HG02885 (cell line): Measurements from ENCODE around the gene MIOX.
"Not testable (repeated sequence)": the region's sequence is repeated elsewhere in the genome, so short reads cannot be mapped to it uniquely, and the experiment has no call there.

Experiments used
- ATAC-seq: cut with Tn5 transposase; IDR thresholded peaks from one replicate; pipeline ENCODE4 v1.9.1; 2021; ENCODE audit warnings: mild to moderate bottlenecking; ENCODE audit not compliant: unreplicated experiment, poor library complexity

The MIOX gene

DNA sequence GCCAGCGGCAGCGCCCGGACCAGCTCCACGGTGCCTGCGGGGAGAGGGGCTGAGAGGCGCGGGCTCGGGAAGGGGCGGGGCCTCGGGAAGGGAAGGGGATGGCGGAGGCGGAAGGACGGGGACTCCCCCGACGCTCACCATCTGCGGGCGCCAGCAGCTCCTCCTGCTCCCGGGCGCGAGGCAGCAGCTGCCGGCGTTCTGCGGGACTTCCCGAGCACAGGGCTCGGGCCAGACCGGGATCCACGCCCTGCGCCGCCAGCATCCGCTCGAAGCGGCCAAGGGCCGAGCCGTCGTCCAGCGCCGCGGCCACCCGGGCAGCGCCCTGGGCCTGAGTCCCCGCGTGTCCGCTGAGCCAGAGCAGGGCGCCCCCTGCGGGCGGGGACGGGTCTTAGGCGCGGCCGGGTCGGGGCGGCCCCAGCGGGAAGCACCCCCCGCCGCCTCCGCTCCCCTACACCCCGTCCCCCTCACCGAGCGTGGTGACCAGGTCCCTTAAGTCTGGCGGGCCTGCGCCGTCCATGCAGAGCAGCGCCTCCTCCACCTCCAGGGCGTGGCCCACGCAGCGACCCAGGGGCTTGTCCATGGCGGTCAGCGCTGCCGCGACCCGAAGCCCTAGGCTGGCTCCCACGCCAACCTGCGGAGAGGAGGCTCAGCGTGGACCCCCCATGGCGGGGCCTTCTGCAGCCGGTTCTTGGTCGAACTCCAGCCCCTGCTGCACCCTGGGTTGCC, 39.6 kb downstream of the MIOX start:
- ATAC-seq = peak; percentile 33

DNA sequence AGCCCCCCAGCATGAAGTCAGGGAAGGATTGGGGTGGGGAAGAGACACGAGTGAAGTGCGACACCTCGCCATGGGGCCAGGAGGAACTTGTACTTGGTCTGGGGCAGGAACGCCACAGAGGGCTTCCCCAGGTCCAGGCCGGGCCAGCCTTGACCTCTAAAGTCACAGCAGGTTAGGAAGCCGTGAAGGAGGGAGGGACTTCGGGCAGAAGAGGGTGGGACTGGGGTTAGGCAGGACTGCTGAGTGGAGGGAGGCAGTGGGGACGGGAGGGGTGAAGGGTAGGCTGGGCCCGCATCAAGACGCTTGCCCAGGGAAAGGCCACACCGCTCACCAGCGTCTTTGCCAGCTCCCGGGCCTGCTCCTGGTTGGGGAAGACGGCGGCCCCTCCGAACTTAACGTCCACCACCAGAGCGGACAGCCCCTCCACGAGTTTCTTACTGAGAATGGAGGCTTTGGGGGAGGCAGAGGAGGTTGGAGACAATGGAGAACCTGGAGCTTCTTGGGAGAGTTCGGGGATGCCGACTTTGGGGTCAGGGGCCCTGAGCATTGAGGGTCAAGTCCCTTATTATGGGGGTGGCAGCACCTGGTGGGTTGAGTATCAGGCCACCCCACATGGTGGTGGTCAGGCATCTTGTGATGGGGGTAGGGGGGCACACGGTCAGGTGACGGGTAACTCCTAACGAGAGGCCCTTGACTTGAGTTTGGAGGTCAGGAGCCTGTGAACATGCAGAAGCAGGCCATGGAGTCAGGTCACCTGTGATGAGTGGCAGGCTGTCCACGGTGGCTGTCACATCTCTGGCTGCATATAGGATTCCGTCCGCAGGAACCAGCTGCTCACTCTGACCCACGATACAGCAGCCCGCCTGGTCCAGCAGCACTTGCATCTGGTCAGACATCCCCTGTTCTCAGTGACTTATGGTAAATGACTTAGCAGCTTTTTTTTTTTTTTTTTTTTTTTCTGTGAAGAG, 40.5 kb downstream of the MIOX start:
- no peak for ATAC-seq

DNA sequence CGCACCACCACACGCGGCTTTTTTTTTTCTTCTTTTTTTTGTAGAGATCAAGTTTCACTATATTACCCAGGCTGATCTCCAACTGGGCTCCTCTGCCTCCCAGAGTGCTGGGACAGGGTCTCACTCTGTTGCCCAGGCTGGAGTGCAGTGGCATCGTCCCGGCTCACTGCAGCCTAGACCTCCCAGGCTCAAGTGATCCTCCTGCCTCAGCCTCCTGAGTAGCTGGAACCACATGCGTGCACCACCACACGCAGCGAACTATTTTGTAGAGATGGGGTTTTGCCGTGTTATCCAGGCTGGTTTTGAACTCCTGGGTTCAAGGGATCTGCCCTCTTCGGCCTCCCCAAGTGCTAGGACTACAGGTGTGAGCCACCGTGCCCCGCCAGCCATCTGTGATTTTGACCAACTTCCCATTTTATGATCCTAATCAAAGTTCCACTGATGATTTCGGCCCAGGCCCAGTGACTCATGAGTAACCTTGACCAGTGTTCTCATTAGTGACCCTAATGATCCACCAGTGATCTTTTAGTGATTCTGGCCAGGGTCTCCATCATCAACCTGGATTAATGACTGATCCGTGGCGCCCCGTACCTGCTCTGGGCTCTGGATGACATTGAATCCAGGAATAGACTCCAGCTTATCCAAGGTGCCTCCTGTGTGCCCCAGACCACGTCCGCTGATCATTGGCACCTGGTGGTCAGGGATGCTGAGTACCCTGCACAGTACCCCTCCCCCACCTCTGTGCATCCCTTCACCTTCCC, 41.4 kb downstream of the MIOX start:
- no peak for ATAC-seq

DNA sequence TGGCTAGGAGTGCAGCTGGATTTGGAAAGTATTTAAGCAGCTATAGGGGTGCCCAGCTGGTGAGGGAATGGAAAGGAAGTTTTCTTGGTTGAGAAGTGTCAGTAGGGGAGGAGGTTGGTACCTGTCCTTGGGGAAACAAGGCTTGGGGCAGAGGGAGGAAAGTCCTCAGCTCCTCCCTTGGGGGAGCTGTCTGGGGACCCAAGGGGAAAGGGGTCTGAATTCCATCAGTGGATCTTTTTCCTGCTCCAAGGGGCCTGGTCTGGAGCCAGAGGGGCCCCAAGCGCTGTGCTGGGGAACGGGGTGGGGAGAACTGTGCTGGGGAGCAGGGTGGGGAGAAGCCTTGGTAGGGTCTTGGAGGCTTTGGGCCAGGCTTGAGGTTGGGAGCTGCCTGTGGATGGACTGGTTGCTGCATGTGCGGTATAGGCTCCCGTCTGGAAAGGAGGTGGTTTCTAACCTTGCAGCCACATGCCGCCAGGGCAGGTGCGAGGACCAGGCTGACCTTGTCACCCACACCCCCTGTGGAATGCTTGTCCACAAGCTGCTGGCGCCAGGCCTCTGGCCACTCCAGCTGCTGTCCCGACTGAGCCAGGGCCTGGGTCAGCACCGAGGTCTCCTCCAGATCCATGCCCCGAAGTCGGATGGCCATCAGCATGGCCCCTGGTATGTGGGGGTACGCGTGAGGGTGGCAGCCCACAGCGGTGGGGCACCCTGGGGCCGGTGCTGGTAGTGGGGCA, 42.2 kb downstream of the MIOX start:
- ATAC-seq = no peak

DNA sequence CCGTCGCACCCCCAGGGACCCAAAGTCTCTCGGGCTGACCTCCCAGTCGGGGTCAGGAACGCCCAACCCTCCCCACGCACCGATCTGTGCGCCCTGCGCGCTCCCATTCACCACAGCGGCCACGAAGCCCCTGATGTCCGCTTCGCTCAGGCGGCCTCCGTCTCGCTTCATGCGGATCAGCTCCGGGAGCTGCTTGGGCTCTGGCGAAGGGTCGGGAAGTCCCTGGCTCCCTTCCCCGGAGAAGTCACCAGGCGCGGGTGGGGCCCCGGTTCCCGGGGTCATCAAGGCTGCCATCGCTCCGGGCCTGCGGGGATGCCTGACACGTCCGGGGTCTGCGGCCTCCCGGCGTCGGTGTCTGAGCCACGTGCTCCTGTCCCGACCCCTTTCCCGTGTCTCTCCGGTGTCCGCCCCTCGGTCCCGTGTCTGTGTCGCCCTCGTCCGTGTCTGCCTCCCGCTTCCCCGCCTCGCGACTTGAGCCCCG, 42.8 kb downstream of the MIOX start:
- ATAC-seq = no peak

DNA sequence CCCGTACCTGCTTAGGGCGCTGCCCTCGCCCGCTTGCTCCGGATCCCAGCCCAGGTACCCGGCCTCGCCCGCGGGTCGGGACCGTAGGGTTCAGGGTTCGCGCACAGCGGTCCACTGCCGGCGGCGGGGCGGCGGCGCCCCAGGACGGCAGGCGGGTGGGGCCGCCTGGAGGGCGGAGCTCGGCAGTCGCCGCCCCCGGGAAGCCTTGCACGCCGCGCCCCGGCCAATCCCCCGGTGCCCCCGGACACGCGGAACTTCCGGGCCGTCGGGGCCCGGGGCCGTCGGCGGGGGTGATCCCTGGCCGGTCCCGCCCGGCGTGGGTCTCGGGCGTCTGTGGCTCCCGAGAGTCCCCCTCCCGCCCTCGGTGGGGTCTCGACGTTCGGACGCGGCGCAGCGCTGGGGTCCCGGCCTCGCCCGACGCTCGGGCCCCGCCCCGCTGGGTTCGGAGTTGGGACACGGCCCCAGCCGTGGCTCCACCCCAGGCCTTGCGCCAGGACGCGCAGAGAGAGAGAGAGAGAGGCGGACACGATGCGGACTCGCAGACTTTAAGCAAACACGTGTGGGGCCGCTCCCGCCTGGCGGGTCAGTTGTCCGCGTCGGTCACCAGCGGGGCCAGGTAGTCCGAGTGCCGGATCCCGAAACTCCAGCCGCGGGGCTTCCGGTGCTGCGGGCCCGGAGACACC, 43.4 kb downstream of the MIOX start, which contains the start of gene TYMP:
Gene TYMP, minus strand, starts transcription at position 116 of the 683 bp plus-strand sequence. CDS start 303 bp downstream, outside the sequence.
- ATAC-seq = peak; percentile 19

DNA sequence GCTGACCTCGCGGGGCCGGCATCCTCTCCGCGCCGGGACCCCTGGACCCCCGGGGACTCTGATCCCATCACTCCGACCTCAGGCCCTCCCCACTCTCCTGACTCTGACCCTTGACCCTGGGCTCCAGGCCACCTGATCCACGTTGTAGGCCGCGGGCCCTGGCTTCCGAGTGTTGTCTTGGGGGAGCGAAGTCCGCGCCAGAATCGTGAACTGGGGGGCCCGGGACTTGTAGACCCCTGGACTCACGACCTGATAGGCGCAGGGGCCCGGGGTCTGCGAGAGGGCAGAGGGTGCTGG, 43.9 kb downstream of the MIOX start:
- ATAC-seq = peak; percentile 0

DNA sequence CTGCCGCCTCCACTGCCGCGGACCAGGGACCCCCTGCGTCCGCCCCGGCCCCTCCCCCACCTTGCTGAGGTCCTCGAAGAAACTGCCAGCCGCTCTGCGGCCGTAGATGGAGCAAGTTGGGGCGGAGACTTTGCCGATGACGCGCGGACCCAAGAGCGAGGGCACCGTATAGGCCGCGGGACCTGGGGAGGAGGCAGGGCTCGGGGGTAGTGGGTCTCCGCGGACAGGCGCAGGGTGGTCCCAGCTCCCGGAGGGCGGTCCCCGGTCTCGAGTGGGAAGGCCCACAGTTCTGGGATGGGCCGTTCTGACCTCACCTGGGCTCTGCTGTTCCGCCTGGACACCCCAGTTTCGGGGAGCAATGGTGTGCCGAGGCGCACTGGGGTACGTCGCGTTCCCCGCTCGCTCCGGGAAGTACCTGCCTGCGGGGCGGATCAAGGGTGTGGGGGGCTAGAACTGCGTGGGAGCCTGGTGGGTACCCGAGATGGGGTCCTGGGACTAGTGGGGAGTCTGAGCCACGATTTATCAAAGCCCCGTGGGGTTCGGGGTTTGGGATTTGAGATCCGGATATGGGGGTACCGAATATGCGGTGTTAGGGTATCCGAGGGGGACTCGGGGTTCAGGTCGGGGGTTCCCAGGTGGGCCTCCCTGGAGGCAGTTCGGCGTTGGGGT, 44.4 kb downstream of the MIOX start:
- no peak for ATAC-seq

DNA sequence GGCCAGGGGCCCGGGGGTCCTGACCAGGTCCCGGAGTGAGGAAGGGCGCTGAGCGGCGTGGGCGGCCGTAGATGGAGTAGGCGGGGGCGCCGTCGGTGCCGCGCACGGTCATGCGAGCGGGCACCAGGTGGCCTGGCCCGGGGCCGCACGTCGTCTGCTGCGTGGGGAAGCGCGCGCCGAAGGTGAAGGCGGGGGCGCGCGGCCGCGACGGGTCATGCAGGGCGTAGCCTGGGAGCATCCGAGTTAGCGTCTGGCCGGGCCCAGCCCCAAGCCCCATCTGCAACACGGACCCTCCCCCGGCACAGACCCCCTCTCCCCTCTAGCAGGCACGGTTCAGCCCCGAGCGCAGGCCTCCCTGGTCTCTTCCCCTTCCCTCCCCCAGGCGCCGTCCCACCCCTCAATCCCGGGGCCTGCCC, 44.9 kb downstream of the MIOX start:
- ATAC-seq = no peak

DNA sequence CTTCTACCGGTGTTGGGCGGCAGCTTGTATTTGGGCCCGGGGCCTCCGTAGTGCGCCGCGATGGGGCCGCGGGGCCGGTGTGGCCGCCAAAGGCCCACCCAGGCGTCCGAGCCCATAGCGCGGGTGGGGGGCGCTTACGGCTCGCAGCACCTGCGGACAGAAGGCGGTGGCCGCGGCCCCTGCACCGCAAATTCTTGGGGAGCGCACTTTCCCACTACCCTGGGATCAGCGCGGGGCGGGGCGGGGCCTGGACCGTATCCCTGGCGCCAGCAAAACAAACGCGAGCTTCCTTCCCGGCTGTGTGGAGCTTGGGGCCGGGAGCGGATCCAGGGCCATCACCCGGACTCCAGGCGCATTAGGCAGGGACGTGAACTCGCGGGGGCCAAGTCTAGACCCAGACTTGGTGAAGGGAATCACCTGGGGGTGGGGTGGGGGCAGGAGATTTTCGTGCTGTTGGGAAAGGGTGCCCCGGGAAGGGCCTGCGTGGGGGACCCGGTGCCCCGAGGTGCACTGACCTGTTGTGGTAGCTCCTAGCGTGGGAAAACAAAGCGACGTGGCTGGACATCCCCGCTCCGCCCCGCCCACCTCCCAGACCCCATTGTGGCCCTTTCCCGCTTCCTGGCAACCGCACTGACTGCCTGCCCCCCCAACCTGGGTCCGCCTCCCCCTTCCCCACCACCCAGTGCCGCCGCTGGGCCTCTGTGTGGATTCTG, 45.5 kb downstream of the MIOX start:
- ATAC-seq = no peak

DNA sequence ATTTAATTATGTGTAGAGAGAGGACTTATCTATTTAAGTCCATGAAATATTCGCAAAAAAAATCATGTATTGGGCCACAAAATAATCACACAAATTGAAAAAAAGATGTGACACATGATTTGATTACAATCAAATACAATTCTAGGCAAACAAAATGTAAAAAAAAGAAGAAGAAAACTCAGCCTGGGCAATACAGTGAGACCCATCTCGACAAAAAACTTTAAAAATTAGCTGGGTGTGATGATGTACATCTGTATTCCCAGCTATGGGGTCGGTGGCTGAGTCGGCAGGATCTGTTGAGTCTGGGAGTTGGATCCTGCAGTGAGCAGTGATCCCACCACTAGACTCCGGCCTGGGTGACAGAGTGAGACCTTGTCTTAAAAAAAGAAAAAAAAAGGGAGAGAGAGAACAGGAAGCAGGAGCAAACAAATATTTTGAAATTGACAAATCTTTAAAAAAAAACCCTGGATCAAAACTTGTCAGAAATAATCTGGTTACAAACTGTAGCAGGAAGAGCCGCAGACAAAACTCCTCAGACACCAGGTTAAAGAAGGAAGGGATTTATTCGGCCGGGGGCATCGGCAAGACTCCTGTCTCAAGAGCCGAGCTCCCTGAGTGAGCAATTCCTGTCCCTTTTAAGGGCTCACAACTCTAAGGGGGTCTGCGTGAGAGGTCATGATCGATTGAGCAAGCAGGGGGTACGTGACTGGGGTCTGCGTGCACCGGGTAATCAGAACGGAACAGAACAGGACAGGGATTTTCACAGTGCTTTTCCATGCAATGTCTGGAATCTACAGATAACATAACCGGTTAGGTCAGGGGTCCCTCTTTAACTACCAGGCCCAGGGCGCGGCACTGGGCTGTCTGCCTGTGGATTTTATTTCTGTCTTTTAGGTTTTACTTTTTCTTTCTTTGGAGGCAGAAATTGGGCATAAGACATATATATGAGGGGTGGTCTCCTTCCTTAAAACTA, 46.5 kb downstream of the MIOX start:
- ATAC-seq = no peak

DNA sequence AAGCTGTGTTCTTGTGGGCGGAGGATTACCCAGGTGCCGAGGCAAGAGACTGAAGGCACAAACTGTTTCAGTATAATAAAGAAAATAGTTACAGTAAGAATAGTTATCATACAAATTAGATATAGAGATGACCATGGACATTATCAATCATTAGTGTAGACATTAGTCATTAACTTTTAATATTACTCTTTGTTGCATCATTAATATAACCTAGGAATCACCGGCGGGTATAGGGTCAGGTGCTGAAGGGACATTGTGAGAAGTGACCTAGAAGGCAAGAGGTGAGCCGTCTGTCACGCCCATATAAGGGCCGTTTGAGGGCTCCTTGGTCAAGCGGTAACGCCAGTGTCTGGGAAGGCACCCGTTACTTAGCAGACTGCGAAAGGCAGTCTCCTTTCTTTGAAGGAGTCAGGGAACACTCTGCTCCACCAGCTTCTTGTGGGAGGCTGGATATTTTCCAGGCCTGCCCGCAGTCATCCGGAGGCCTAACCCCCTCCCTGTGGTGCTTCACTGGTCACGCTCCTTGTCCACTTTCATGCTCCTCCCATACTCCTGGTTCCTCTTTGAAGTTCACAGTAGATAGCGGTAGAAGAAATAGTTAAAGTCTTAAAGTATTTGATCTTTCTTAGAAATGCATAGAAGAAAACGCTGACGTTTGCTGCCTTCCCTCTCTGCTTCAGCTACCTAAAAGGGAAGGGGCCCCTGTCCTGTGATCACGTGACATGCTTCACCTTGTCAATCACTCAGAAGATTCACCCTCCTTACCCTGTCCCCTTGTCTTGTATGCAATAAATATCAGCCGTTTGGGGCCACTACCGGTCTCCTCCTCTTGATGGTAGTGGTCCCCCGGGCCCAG, 47.4 kb downstream of the MIOX start:
- ATAC-seq = not testable (repeated sequence)

DNA sequence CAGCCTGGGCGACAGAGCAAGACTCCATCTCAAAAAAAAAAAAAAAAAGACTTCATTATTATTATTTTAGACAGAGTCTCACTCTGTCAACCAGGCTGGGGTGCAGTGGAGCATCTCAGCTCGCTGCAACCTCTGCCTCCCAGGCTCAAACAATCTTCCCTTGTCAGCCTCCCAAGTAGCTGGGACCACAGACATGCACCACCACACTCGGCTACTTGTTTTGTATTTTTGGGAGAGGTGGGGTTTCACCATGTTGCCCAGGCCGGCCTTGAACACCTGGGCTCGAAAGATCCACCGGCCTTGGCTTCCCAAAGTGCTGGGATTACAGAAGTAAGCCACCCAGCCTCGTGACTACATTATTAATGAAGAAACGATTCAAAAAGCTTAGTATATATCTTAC, 48.5 kb downstream of the MIOX start:
- no peak for ATAC-seq

DNA sequence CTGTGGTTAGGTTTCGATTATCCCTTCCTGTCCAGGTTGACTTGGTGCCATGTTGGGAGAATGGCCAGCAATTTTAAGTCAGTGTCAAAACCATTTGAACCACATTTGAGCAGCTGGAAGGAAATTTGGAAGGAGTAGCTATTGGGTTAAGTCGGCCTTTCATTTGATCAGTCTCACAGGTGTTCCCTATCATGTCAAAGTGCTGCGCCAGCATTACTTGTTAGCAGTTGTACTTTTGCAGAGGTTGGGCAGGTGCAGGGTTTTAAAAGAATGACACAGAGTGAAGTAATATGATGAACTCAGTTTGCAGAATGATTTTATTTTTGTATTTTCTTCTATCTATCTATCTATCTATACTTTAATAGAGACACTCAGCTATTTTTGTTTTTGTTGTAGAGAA, 49.6 kb downstream of the MIOX start:
- ATAC-seq = no peak

DNA sequence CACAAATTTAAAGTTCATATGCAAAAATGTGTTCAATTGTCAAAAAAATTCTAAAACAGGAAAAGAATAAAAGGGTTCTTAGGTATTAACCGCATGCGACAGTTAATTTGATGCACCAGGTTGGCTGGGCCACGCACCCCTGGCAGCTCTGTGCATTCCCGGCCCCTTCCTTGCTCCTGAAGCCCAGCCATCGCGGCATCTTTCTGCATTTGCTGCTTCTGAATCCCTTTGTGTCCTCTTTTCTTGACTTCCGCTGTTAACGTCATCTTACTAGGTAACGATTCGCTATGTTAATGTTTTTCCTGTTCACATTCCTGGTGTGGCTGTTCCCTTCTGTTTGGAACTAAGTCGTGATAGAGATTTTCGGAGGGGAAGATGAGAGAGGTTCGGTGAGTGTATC, 51.1 kb downstream of the MIOX start:
- ATAC-seq = no peak
